HCT116 (cell line): Measurements from ENCODE around the gene WDR90. TPM values are rescaled to one million over a fixed set of nuclear protein-coding genes. Genes with fewer than 3 reads are reported as not detected.

Source experiments
- ATAC-seq: fragments of 200-7000 bp; cut with Tn5 transposase; 2 replicates; pipeline ENCODE4 v1.9.1; 2020; ENCODE audit warnings: mild to moderate bottlenecking, moderate library complexity
- BruUV-seq: library from RNA; stranded (reverse); fragments of 400-500 nt; replicated peaks from 2 replicates; lab custom pipeline; 2021; lab: Mats Ljungman, UMichigan
- CTCF ChIA-PET: fragments of 300-600 bp; sonication (Branson Sonifier 250); formaldehyde crosslinking; loops from one replicate; lab custom pipeline; 2021; ENCODE audit warnings: antibody characterized with exemption; lab: Charles Lee
- POLR2A ChIA-PET: fragments of 300-600, 350-600 bp; sonication (Branson Sonifier 250); formaldehyde crosslinking; loops from one replicate; lab custom pipeline; 2021; ENCODE audit warnings: antibody characterized with exemption; lab: Charles Lee
- RAD21 ChIA-PET, 2 experiments: fragments of 300-600 bp; sonication (Branson Sonifier 250); formaldehyde crosslinking; loops; one replicate each; lab custom pipeline; 2023; ENCODE audit warnings: low total read pairs in 2 of 2; ENCODE audit not compliant: uncharacterized antibody in 2 of 2, unreplicated experiment in 2 of 2, low non-redundant PET in 1 of 2; lab: Charles Lee
- DNase-seq: peaks from one replicate; pipeline ENCODE4 v3.0.0-alpha.2; 2010; ENCODE audit warnings: low read depth, low spot score
- H2AFZ ChIP-seq: fragments of 200-600 bp; shearing (Covaris generic), sonication (generic); 2 replicates; pipeline ENCODE4 v1.6.1; 2017; ENCODE audit warnings: low read depth, mixed run types, mixed read lengths, antibody characterized with exemption, low read length; ENCODE audit not compliant: poor library complexity, severe bottlenecking
- H3K27ac ChIP-seq: 2 replicates; pipeline ENCODE4 v1.5.1; 2012; ENCODE audit warnings: low read depth, low read length
- H3K27me3 ChIP-seq: fragments of 200-600 bp; sonication (generic); 2 replicates; pipeline ENCODE4 v1.6.1; 2016; ENCODE audit warnings: mixed run types, low read length, mixed read lengths; ENCODE audit not compliant: insufficient read depth
- H3K36me3 ChIP-seq, 2 experiments: fragments of 200-500 bp in 1 of 2; fragments of 200-600 bp in 1 of 2; sonication (Bioruptor generic) in 1 of 2; sonication (generic) in 1 of 2; 2 replicates each; pipeline versions ENCODE4 v1.5.1 to v1.6.1; 2014 to 2016; ENCODE audit warnings: low read length in 2 of 2, inconsistent platforms in 1 of 2, mixed read lengths in 1 of 2, mixed run types in 1 of 2; ENCODE audit not compliant: insufficient read depth in 2 of 2, control insufficient read depth in 1 of 2
- H3K4me1 ChIP-seq, 2 experiments: fragments of 200-600 bp in 1 of 2; sonication (generic) in 1 of 2; 2 replicates each; pipeline versions ENCODE4 v1.5.1 to v1.6.1; 2012 to 2017; ENCODE audit warnings: low read length in 2 of 2, inconsistent platforms in 1 of 2, mild to moderate bottlenecking in 1 of 2, mixed read lengths in 1 of 2, mixed run types in 1 of 2, moderate library complexity in 1 of 2; ENCODE audit not compliant: insufficient read depth in 2 of 2, control insufficient read depth in 1 of 2
- H3K4me2 ChIP-seq: fragments of 200-600 bp; sonication (generic); 2 replicates; pipeline ENCODE4 v1.6.1; 2017; ENCODE audit warnings: mixed run types, low read length, mixed read lengths
- H3K4me3 ChIP-seq, 2 experiments: fragments of 200-600 bp in 1 of 2; sonication (generic) in 1 of 2; replicated peaks in 1 of 2; 2 replicates each; pipeline ENCODE4 v1.5.1; 2011 to 2016; ENCODE audit warnings: low read length in 2 of 2, control low read depth in 1 of 2, low read depth in 1 of 2, mild to moderate bottlenecking in 1 of 2, mixed read lengths in 1 of 2, mixed run types in 1 of 2
- H3K79me2 ChIP-seq: fragments of 200-600 bp; sonication (generic); 2 replicates; pipeline ENCODE4 v1.6.1; 2017; ENCODE audit warnings: mild to moderate bottlenecking, mixed run types, low read length, moderate library complexity, mixed read lengths; ENCODE audit not compliant: insufficient read depth
- H3K9ac ChIP-seq: fragments of 200-600 bp; sonication (generic); 2 replicates; pipeline ENCODE4 v1.6.1; 2016; ENCODE audit warnings: low read length, mixed read lengths
- H3K9me2 ChIP-seq: fragments of 200-600 bp; sonication (generic), shearing (Covaris generic); 2 replicates; pipeline ENCODE4 v1.6.1; 2017; ENCODE audit warnings: mixed run types, mild to moderate bottlenecking, moderate library complexity; ENCODE audit not compliant: insufficient read depth
- H3K9me3 ChIP-seq, 2 experiments: fragments of 200-500 bp in 1 of 2; fragments of 200-600 bp in 1 of 2; sonication (Bioruptor generic) in 1 of 2; sonication (generic) in 1 of 2; 2 replicates each; pipeline ENCODE4 v1.6.1; 2014 to 2017; ENCODE audit warnings: low read length in 2 of 2, mixed read lengths in 2 of 2, inconsistent platforms in 1 of 2, low read depth in 1 of 2, mild to moderate bottlenecking in 1 of 2, mixed run types in 1 of 2, moderate library complexity in 1 of 2; ENCODE audit not compliant: control insufficient read depth in 1 of 2, insufficient read depth in 1 of 2
- H4K20me1 ChIP-seq: fragments of 200-600 bp; sonication (generic), shearing (Covaris generic); 2 replicates; pipeline ENCODE4 v1.6.1; 2017; ENCODE audit warnings: mixed run types, mild to moderate bottlenecking, moderate library complexity; ENCODE audit not compliant: insufficient read depth
- JUND ChIP-seq: IDR thresholded peaks from 2 replicates; pipeline ENCODE4 v1.6.1; 2012
- POLR2AphosphoS5 ChIP-seq: IDR thresholded peaks from 2 replicates; pipeline ENCODE4 v1.6.1; 2011; ENCODE audit warnings: mild to moderate bottlenecking, low read depth, low read length, moderate library complexity
- RAD21 ChIP-seq: IDR thresholded peaks from 2 replicates; pipeline ENCODE4 v1.6.1; 2012; ENCODE audit warnings: low read depth, mild to moderate bottlenecking
- ZNF274 ChIP-seq: fragments of 200-500 bp; sonication (Bioruptor generic); IDR thresholded peaks from 2 replicates; pipeline ENCODE4 v1.6.1; 2014; ENCODE audit warnings: mild to moderate bottlenecking, low read depth, low read length, inconsistent platforms
- intact Hi-C: fragments of 100-400 bp; cut with micrococcal nuclease; formaldehyde crosslinking; loops from 2 replicates; pipeline ENCODE4 v1.10.0; 2022
- total RNA-seq: library from RNA; stranded (reverse); gene quantifications from one replicate; pipeline ENCODE4 v1.2.1, GENCODE V29; 2021; ENCODE audit not compliant: unreplicated experiment

The WDR90 gene
- total RNA-seq, 1 experiment from 2014 or later: 73.7 TPM

DNA sequence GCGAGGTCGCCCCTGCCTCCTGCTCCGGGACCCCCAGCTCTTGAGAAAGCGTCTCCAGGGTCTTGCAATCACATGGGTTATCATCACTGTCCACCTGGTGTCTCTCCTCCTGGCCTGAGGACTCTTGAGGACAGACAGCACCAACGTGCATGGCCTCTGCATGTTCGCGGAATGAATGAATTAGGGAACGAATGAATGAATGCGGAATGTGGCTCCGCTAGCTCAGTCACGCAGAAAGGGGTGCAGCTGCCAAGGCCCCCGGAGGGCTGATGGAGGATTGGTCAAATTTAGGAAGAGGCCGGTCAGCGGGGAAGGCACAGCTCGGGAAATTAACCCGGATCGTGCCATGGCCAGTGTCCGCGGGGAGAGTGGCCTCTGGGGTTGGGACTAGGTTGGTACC is 53.2 kb downstream of the WDR90 start:
- Histone ChIP-seq H3K9me2 (no peaks in the 10 kb centered on the region), H3K4me2 (no peak overlapping the region), H2AFZ (no peak overlapping the region), H3K9ac (no peak overlapping the region), H3K9me3 (no peaks in the 10 kb centered on the region), H3K4me3 (no peak overlapping the region), H3K79me2 (peaks cover 38% of the 10 kb centered on the region), H4K20me1 (no peaks in the 10 kb centered on the region), H3K27me3 (no peaks in the 10 kb centered on the region), H3K36me3 (no peaks in the 10 kb centered on the region; a peak in 2 of 4 replicates), H3K4me1 (peaks cover 0 to 21% of the 10 kb centered on the region in 2 experiments; a peak in 3 of 4 replicates), H3K27ac (no peak overlapping the region)
- BruUV-seq: no TSS peak
- TF ChIP-seq RAD21: no peak
- DNase-seq (no peak), ATAC-seq (no peak)
- intact Hi-C loops: no loop called here
- ChIA-PET POLR2A (no interaction called here), RAD21 (no interaction called here), CTCF (no interaction called here)

DNA sequence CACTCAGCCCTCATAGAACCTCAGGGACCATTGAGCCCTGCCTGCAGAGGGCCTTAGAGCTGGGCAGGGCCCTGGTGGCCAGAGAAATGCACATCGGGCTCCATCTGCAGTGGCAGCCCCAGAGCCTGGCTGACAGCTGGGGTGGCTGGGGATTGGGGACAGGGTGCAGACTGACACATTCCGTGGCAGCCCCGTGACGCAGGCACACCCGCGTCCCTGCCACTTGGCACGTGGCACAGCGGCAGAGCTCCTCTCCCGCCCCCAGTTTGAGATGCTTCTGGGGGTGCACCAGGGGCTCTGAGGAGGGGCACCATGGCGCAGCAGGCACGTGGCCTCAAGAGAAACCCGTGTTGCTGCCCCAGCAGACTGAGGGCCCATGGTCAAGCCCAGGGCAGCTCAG is 54.2 kb downstream of the WDR90 start:
- peaks cover 0 to 21% of the 10 kb centered on the region in 2 experiments; a peak in 3 of 4 replicates for H3K4me1 ChIP-seq
- H3K36me3 ChIP-seq: no peaks in the 10 kb centered on the region; a peak in 2 of 4 replicates
- H3K4me2 ChIP-seq: no peak overlapping the region
- H2AFZ ChIP-seq: no peak overlapping the region
- H3K4me3 ChIP-seq: no peak overlapping the region; a peak in 1 of 4 replicates
- H3K79me2 ChIP-seq: peaks cover 38% of the 10 kb centered on the region
- ChIA-PET POLR2A (no interaction called here), RAD21 (no interaction called here), CTCF (interaction anchor here (1.2 kb wide), 1 partner anchor 17 kb away, joined by 3 read pairs; no protein-coding TSS in a partner anchor)
- ATAC-seq (no peak), DNase-seq (no peak)
- TF ChIP-seq POLR2AphosphoS5 (no peak), JUND (no peak), ZNF274 (no peak)
- no peak overlapping the region for H3K9ac ChIP-seq
- no peaks in the 10 kb centered on the region for H3K27me3 ChIP-seq
- H3K9me2 ChIP-seq: no peaks in the 10 kb centered on the region
- H3K9me3 ChIP-seq: no peaks in the 10 kb centered on the region
- no peaks in the 10 kb centered on the region for H4K20me1 ChIP-seq
- intact Hi-C loops: no loop called here
- no TSS peak for BruUV-seq
- no peak overlapping the region; the same call in 1 of the 2 replicates for H3K27ac ChIP-seq
